ENCODE data around the gene SLC7A7. TPM values are rescaled to one million over a fixed set of nuclear protein-coding genes. Genes with fewer than 3 reads are reported as not detected.
A peak's percentile ranks its signal among the peaks of the same experiment; 100 is the strongest.

Gene SLC7A7
- total and polyA plus RNA-seq, 2 of the 13 experiments (the other 11 are each of a cell fraction or from before 2014, with no cell fraction given), result 0.13 to 0.63 TPM

DNA sequence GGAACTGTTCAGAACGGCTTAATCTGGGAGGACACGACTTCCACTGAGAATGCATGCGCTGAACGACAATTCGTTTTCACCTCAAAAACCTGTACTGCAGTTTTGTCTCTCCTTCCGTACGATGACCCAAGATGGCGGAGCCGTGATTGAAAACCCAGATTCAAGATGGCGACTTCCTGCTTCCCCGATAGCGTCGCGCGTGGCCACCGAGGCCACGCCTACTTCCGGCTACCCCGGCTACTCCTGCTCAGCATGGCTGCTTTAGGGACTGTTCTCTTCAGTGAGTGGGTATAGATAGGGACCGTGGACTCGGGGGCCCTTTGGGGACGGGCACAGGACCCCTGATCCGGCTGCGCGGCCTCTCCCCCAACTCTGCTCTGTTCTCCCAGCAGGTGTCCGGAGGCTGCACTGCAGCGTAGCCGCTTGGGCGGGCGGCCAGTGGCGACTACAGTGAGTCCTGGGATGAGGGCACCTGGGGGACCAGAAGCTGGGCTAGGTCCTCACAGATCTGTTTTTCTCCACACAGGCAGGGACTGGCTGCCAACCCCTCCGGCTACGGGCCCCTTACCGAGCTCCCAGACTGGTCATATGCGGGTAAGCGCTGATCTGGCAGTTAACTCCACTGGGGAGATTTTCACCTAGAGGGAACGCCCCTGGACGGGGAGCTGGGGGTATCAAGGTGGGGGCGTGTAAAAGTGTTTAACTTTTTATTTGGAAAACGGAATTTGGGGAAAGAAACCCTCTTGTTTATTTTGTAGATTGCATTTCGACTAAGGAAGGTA is 14.6 kb upstream of the SLC7A7 start, which contains the start of gene MRPL52 (continued):
- peak; percentile 81; the same call in 1 of the 2 replicates for TF ChIP-seq ZKSCAN8 (CRISPR knock-in tag; IDR thresholded peaks at IDR 0.05; ENCODE audit: borderline replicate concordance)
- no peak for TF ChIP-seq SMYD3 (CRISPR knock-in tag; IDR thresholded peaks at IDR 0.05)
- TF ChIP-seq MTA1 (CRISPR knock-in tag; IDR thresholded peaks at IDR 0.05; ENCODE audit: borderline replicate concordance), result peak; percentile 82; the same call in 1 of the 2 replicates
- TF ChIP-seq ZNF274 (CRISPR knock-in tag; IDR thresholded peaks at IDR 0.05), result peak; percentile 75; the same call in 1 of the 2 replicates
- TF ChIP-seq ETV5 (CRISPR knock-in tag; IDR thresholded peaks at IDR 0.05; ENCODE audit: borderline replicate concordance), result peak; percentile 94
- TF ChIP-seq ZBTB20 (CRISPR knock-in tag; IDR thresholded peaks at IDR 0.05; ENCODE audit: borderline replicate concordance, low read depth), result no peak; the same call in 1 of the 2 replicates
- peak; percentile 79 for TF ChIP-seq FOXK1 (CRISPR knock-in tag; IDR thresholded peaks at IDR 0.05; ENCODE audit: borderline replicate concordance, low read depth)
- TF ChIP-seq NR2F6 (IDR thresholded peaks at IDR 0.05), result peak; percentile 32; the same call in 1 of the 2 replicates
- TF ChIP-seq NR2F6 (CRISPR knock-in tag; IDR thresholded peaks at IDR 0.05), result no peak
- no peak for TF ChIP-seq RELA (CRISPR knock-in tag; IDR thresholded peaks at IDR 0.05)
- no peak for TF ChIP-seq NFIB (CRISPR knock-in tag; IDR thresholded peaks at IDR 0.05; ENCODE audit: borderline replicate concordance)
- TF ChIP-seq, protein P1, sequence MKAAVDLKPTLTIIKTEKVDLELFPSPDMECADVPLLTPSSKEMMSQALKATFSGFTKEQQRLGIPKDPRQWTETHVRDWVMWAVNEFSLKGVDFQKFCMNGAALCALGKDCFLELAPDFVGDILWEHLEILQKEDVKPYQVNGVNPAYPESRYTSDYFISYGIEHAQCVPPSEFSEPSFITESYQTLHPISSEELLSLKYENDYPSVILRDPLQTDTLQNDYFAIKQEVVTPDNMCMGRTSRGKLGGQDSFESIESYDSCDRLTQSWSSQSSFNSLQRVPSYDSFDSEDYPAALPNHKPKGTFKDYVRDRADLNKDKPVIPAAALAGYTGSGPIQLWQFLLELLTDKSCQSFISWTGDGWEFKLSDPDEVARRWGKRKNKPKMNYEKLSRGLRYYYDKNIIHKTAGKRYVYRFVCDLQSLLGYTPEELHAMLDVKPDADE (CRISPR knock-in tag; IDR thresholded peaks at IDR 0.05), result no peak
- no peak for TF ChIP-seq ZBTB2 (CRISPR knock-in tag; IDR thresholded peaks at IDR 0.05; ENCODE audit: low read depth)
- TF ChIP-seq, protein P2, sequence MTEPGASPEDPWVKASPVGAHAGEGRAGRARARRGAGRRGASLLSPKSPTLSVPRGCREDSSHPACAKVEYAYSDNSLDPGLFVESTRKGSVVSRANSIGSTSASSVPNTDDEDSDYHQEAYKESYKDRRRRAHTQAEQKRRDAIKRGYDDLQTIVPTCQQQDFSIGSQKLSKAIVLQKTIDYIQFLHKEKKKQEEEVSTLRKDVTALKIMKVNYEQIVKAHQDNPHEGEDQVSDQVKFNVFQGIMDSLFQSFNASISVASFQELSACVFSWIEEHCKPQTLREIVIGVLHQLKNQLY (CRISPR knock-in tag; IDR thresholded peaks at IDR 0.05), result peak; percentile 28; the same call in 1 of the 2 replicates
- peak; percentile 99 for TF ChIP-seq ELF4 (CRISPR knock-in tag; IDR thresholded peaks at IDR 0.05; ENCODE audit: borderline replicate concordance)
- TF ChIP-seq, protein P3, sequence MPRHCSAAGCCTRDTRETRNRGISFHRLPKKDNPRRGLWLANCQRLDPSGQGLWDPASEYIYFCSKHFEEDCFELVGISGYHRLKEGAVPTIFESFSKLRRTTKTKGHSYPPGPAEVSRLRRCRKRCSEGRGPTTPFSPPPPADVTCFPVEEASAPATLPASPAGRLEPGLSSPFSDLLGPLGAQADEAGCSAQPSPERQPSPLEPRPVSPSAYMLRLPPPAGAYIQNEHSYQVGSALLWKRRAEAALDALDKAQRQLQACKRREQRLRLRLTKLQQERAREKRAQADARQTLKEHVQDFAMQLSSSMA (CRISPR knock-in tag; IDR thresholded peaks at IDR 0.05), result no peak
- TF ChIP-seq, protein P4, sequence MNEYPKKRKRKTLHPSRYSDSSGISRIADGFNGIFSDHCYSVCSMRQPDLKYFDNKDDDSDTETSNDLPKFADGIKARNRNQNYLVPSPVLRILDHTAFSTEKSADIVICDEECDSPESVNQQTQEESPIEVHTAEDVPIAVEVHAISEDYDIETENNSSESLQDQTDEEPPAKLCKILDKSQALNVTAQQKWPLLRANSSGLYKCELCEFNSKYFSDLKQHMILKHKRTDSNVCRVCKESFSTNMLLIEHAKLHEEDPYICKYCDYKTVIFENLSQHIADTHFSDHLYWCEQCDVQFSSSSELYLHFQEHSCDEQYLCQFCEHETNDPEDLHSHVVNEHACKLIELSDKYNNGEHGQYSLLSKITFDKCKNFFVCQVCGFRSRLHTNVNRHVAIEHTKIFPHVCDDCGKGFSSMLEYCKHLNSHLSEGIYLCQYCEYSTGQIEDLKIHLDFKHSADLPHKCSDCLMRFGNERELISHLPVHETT (CRISPR knock-in tag; conservative IDR thresholded peaks at IDR 0.05), result peak; percentile 45; the same call in 1 of the 2 replicates
- TF ChIP-seq ASH2L (IDR thresholded peaks at IDR 0.05; ENCODE audit: insufficient read length, low read depth, low read length), result peak; percentile 90
- TF ChIP-seq YEATS4 (CRISPR knock-in tag; IDR thresholded peaks at IDR 0.05; ENCODE audit: borderline replicate concordance), result peak; percentile 74; the same call in 1 of the 2 replicates
- TF ChIP-seq ZNF766 (CRISPR knock-in tag; IDR thresholded peaks at IDR 0.05; ENCODE audit: borderline replicate concordance), result peak; percentile 69; the same call in 1 of the 2 replicates
- no peak for TF ChIP-seq ZNF121 (CRISPR knock-in tag; IDR thresholded peaks at IDR 0.05)

All from HepG2 (cell line).